ENCODE data around the gene ADK. TPM values are rescaled to one million over a fixed set of nuclear protein-coding genes. Genes with fewer than 3 reads are reported as not detected.
"Not testable (repeated sequence)": the region's sequence is repeated elsewhere in the genome, so short reads cannot be mapped to it uniquely, and the experiment has no call there.

The ADK gene
- total and polyA plus RNA-seq, 5 donors from 2014 or later, result 33.3 to 83.0 (median 63.7) TPM

- not testable (repeated sequence) for H3K27me3 Mint-ChIP-seq; H3K27ac ChIP-seq (ENCODE audit: insufficient read depth, low read length, poor library complexity, severe bottlenecking); H3K9me3 ChIP-seq (ENCODE audit: control insufficient read depth in 2 of 2, low read length in 2 of 2); DNase-seq; H3K9me3 Mint-ChIP-seq; H3K36me3 ChIP-seq (ENCODE audit: control insufficient read depth, insufficient read depth, low read length); H3K27me3 ChIP-seq (ENCODE audit: control insufficient read depth, insufficient read depth, low read length); H3K4me3 ChIP-seq (ENCODE audit: low read depth, low read length); ATAC-seq (ENCODE audit: low read depth in 2 of 2)
- Mint-ChIP-seq H3K4me1 (peaks cover 24 to 50% (median 33%) of the 10 kb centered on the region in 4 donors), H3K36me3 (peaks cover 22% of the 10 kb centered on the region), H3K27ac (peak overlapping the region in 1 of 3 donors; percentile 41), H3K4me3 (peak overlapping the region in 1 of 4 donors; percentile 78)
- peaks cover 45% of the 10 kb centered on the region for H3K4me1 ChIP-seq (ENCODE audit: control insufficient read depth, insufficient read depth, low read length, poor library complexity, severe bottlenecking)
Measured at GRCh38 chr10:74146980-74147379, 4.0 kb upstream of the ADK start.

GRCh38 chr10:74150204-74150989 is 624 bp upstream of the ADK start, which contains the start of gene AP3M1:
Gene AP3M1 (minus strand): TSS chr10:74150828. CDS start chr10:74138379, 12,449 bp downstream.
- peak in 1 of 3 donors; percentile 83 for DNase-seq
- no peaks in the 10 kb centered on the region for H3K27me3 Mint-ChIP-seq
- H3K36me3 ChIP-seq (ENCODE audit: control insufficient read depth, insufficient read depth, low read length), result peaks cover 3% of the 10 kb centered on the region
- H3K4me1 Mint-ChIP-seq, result peaks cover 28 to 61% (median 43%) of the 10 kb centered on the region in 4 donors
- peaks cover 56% of the 10 kb centered on the region for H3K4me1 ChIP-seq (ENCODE audit: control insufficient read depth, insufficient read depth, low read length, poor library complexity, severe bottlenecking)
- no peaks in the 10 kb centered on the region for H3K27me3 ChIP-seq (ENCODE audit: control insufficient read depth, insufficient read depth, low read length)
- peak; percentile 60 for ATAC-seq (ENCODE audit: low read depth in 2 of 2)
- peak within 1 kb of the TSS; percentile 96 for H3K27ac ChIP-seq (ENCODE audit: insufficient read depth, low read length, poor library complexity, severe bottlenecking)
- H3K9me3 ChIP-seq (ENCODE audit: control insufficient read depth in 2 of 2, low read length in 2 of 2), result no peaks in the 10 kb centered on the region
- peak within 1 kb of the TSS; percentile 91 for H3K4me3 ChIP-seq (ENCODE audit: low read depth, low read length)
- H3K4me3 Mint-ChIP-seq, result peak within 1 kb of the TSS in 1 of 4 donors; percentile 93
- H3K36me3 Mint-ChIP-seq, result peaks cover 16% of the 10 kb centered on the region
- H3K9me3 Mint-ChIP-seq, result no peaks in the 10 kb centered on the region
- H3K27ac Mint-ChIP-seq, result peak within 1 kb of the TSS in 1 of 3 donors; percentile 74

- no peaks in the 10 kb centered on the region for H3K9me3 ChIP-seq (ENCODE audit: control insufficient read depth in 2 of 2, low read length in 2 of 2)
- Mint-ChIP-seq H3K27ac (peak overlapping the region in 1 of 3 donors; percentile 74), H3K9me3 (no peaks in the 10 kb centered on the region), H3K4me1 (peaks cover 16 to 58% (median 37%) of the 10 kb centered on the region in 4 donors), H3K36me3 (peaks cover 5% of the 10 kb centered on the region), H3K27me3 (no peaks in the 10 kb centered on the region), H3K4me3 (peak overlapping the region in 2 of 4 donors; percentile 6 to 93)
- H3K27ac ChIP-seq (ENCODE audit: insufficient read depth, low read length, poor library complexity, severe bottlenecking), result peak overlapping the region; percentile 96
- H3K36me3 ChIP-seq (ENCODE audit: control insufficient read depth, insufficient read depth, low read length), result no peaks in the 10 kb centered on the region
- no peaks in the 10 kb centered on the region for H3K27me3 ChIP-seq (ENCODE audit: control insufficient read depth, insufficient read depth, low read length)
- peaks cover 49% of the 10 kb centered on the region for H3K4me1 ChIP-seq (ENCODE audit: control insufficient read depth, insufficient read depth, low read length, poor library complexity, severe bottlenecking)
- ATAC-seq (ENCODE audit: low read depth in 2 of 2) (no peak), DNase-seq (no peak)
- H3K4me3 ChIP-seq (ENCODE audit: low read depth, low read length), result peak overlapping the region; percentile 91
Measured at GRCh38 chr10:74151879-74152722, 1.1 kb downstream of the ADK start.

GRCh38 chr10:74153123-74153522 is 2.1 kb downstream of the ADK start:
- Histone ChIP-seq H3K4me1 (ENCODE audit: control insufficient read depth, insufficient read depth, low read length, poor library complexity, severe bottlenecking) (peaks cover 43% of the 10 kb centered on the region), H3K27me3 (ENCODE audit: control insufficient read depth, insufficient read depth, low read length) (no peaks in the 10 kb centered on the region), H3K27ac (ENCODE audit: insufficient read depth, low read length, poor library complexity, severe bottlenecking) (no peak overlapping the region), H3K36me3 (ENCODE audit: control insufficient read depth, insufficient read depth, low read length) (no peaks in the 10 kb centered on the region), H3K9me3 (ENCODE audit: control insufficient read depth in 2 of 2, low read length in 2 of 2) (no peaks in the 10 kb centered on the region), H3K4me3 (ENCODE audit: low read depth, low read length) (no peak overlapping the region)
- ATAC-seq (ENCODE audit: low read depth in 2 of 2) (no peak), DNase-seq (no peak)
- Mint-ChIP-seq H3K27me3 (no peaks in the 10 kb centered on the region), H3K4me1 (peaks cover 12 to 48% (median 32%) of the 10 kb centered on the region in 4 donors), H3K36me3 (peaks cover under 1% of the 10 kb centered on the region), H3K4me3 (peak overlapping the region in 3 of 4 donors; percentile 33 to 62 (median 53)), H3K27ac (no peak overlapping the region), H3K9me3 (no peaks in the 10 kb centered on the region)

- no peak for DNase-seq
- Histone ChIP-seq H3K4me1 (ENCODE audit: control insufficient read depth, insufficient read depth, low read length, poor library complexity, severe bottlenecking) (peaks cover 38% of the 10 kb centered on the region), H3K27me3 (ENCODE audit: control insufficient read depth, insufficient read depth, low read length) (no peaks in the 10 kb centered on the region), H3K36me3 (ENCODE audit: control insufficient read depth, insufficient read depth, low read length) (no peaks in the 10 kb centered on the region), H3K9me3 (ENCODE audit: control insufficient read depth in 2 of 2, low read length in 2 of 2) (no peaks in the 10 kb centered on the region), H3K27ac (ENCODE audit: insufficient read depth, low read length, poor library complexity, severe bottlenecking) (no peak overlapping the region), H3K4me3 (ENCODE audit: low read depth, low read length) (no peak overlapping the region)
- Mint-ChIP-seq H3K36me3 (no peaks in the 10 kb centered on the region), H3K4me3 (peak overlapping the region in 1 of 4 donors; percentile 1), H3K9me3 (no peaks in the 10 kb centered on the region), H3K27ac (peak overlapping the region in 1 of 3 donors; percentile 6), H3K4me1 (peaks cover 11 to 43% (median 31%) of the 10 kb centered on the region in 4 donors), H3K27me3 (no peaks in the 10 kb centered on the region)
- ATAC-seq (ENCODE audit: low read depth in 2 of 2), result no peak
Measured at GRCh38 chr10:74153676-74154075, 2.7 kb downstream of the ADK start.

- Mint-ChIP-seq H3K27me3 (no peaks in the 10 kb centered on the region), H3K4me3 (peak overlapping the region in 1 of 4 donors; percentile 61), H3K36me3 (no peaks in the 10 kb centered on the region), H3K9me3 (no peaks in the 10 kb centered on the region), H3K4me1 (peaks cover 11 to 46% (median 32%) of the 10 kb centered on the region in 4 donors), H3K27ac (peak overlapping the region in 1 of 3 donors; percentile 24)
- DNase-seq (no peak), ATAC-seq (ENCODE audit: low read depth in 2 of 2) (no peak)
- H3K9me3 ChIP-seq (ENCODE audit: control insufficient read depth in 2 of 2, low read length in 2 of 2), result no peaks in the 10 kb centered on the region
- peaks cover 16% of the 10 kb centered on the region for H3K4me1 ChIP-seq (ENCODE audit: control insufficient read depth, insufficient read depth, low read length, poor library complexity, severe bottlenecking)
- no peaks in the 10 kb centered on the region for H3K36me3 ChIP-seq (ENCODE audit: control insufficient read depth, insufficient read depth, low read length)
- no peaks in the 10 kb centered on the region for H3K27me3 ChIP-seq (ENCODE audit: control insufficient read depth, insufficient read depth, low read length)
- H3K4me3 ChIP-seq (ENCODE audit: low read depth, low read length), result no peak overlapping the region
- H3K27ac ChIP-seq (ENCODE audit: insufficient read depth, low read length, poor library complexity, severe bottlenecking), result no peak overlapping the region
Measured at GRCh38 chr10:74156919-74157289, 5.9 kb downstream of the ADK start.

GRCh38 chr10:74160013-74160412 is 9.0 kb downstream of the ADK start:
- Histone ChIP-seq H3K4me1 (ENCODE audit: control insufficient read depth, insufficient read depth, low read length, poor library complexity, severe bottlenecking) (no peaks in the 10 kb centered on the region), H3K27ac (ENCODE audit: insufficient read depth, low read length, poor library complexity, severe bottlenecking) (no peak overlapping the region), H3K36me3 (ENCODE audit: control insufficient read depth, insufficient read depth, low read length) (no peaks in the 10 kb centered on the region), H3K4me3 (ENCODE audit: low read depth, low read length) (no peak overlapping the region), H3K9me3 (ENCODE audit: control insufficient read depth in 2 of 2, low read length in 2 of 2) (no peaks in the 10 kb centered on the region), H3K27me3 (ENCODE audit: control insufficient read depth, insufficient read depth, low read length) (no peaks in the 10 kb centered on the region)
- Mint-ChIP-seq H3K36me3 (peaks cover 7% of the 10 kb centered on the region), H3K27ac (no peak overlapping the region), H3K27me3 (no peaks in the 10 kb centered on the region), H3K4me3 (no peak overlapping the region), H3K4me1 (peaks cover 6 to 36% (median 19%) of the 10 kb centered on the region in 4 donors), H3K9me3 (no peaks in the 10 kb centered on the region)
- no peak for DNase-seq
- ATAC-seq (ENCODE audit: low read depth in 2 of 2), result no peak

Measured in CD4-positive, CD25-positive, alpha-beta regulatory T cell (primary cell).